ENCODE results near the gene ARCN1. TPM values are rescaled to one million over a fixed set of nuclear protein-coding genes. Genes with fewer than 3 reads are reported as not detected.

The ARCN1 gene
- total and polyA plus RNA-seq, 2 donors from 2014 or later = 64.7 to 107 TPM

DNA sequence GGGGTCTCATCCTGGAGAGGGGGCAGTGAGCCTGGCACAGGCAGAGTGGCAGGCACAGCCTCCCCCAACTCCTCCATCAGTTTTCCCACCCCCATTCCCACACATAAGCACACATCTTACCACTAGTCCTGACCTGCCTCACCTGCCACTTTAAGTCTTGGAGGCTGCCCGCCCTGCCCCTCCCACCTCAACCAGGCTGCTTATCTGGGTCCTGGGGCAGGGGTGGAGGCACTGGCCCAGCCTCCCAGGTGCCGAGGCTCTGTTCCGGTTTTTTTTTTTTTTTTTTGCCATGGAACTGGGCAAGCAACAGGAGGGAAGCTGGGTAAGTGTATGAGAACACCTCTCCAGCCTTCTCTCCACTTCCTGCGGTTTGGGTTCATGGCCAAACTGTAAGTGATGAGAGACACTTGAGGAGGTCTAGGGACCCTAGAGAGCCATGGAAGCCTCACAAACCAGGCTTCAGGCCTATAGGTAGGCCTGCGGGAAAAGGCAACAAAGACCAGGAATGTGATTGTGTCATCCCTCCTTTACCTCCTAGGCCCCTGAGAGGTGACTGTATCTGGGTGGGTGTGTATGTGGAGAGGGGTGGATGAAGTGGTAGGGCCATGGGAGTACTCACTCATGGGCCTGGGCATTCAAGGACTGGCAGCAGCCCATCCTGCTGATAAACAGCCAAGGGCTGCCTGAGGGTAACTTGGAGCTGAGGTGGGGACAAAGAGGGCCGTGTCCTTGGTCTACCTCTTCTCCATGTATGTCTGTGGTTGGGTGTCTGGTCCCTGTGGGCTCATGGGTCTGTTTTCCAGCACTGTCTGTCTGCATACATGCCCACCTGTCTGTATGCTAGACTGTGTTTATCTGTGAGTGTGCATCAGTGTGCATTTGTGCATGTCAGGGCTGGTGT, 57.8 kb downstream of the ARCN1 start:
- Histone ChIP-seq H3K9me3 (ENCODE audit: control insufficient read depth in 2 of 3, insufficient read depth in 1 of 3, low read length in 3 of 3) (no peaks in the 10 kb centered on the region), H3K4me1 (ENCODE audit: control insufficient read depth in 2 of 3, insufficient read depth in 2 of 3, low read depth in 1 of 3, low read length in 3 of 3) (peaks cover 2 to 13% (median 10%) of the 10 kb centered on the region in 3 donors), H3K27ac (ENCODE audit: low read depth in 2 of 2, low read length in 2 of 2) (no peak overlapping the region), H3K9ac (ENCODE audit: low read length in 3 of 3) (no peak overlapping the region), H3K36me3 (ENCODE audit: control insufficient read depth in 2 of 3, insufficient read depth in 3 of 3, low read length in 3 of 3) (peaks cover 4 to 51% (median 32%) of the 10 kb centered on the region in 3 donors), H3K4me3 (ENCODE audit: low read length in 3 of 3) (no peak overlapping the region), H3K27me3 (ENCODE audit: control insufficient read depth, insufficient read depth, low read length) (no peaks in the 10 kb centered on the region)
- TF ChIP-seq, protein P1, sequence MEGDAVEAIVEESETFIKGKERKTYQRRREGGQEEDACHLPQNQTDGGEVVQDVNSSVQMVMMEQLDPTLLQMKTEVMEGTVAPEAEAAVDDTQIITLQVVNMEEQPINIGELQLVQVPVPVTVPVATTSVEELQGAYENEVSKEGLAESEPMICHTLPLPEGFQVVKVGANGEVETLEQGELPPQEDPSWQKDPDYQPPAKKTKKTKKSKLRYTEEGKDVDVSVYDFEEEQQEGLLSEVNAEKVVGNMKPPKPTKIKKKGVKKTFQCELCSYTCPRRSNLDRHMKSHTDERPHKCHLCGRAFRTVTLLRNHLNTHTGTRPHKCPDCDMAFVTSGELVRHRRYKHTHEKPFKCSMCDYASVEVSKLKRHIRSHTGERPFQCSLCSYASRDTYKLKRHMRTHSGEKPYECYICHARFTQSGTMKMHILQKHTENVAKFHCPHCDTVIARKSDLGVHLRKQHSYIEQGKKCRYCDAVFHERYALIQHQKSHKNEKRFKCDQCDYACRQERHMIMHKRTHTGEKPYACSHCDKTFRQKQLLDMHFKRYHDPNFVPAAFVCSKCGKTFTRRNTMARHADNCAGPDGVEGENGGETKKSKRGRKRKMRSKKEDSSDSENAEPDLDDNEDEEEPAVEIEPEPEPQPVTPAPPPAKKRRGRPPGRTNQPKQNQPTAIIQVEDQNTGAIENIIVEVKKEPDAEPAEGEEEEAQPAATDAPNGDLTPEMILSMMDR (IDR thresholded peaks at IDR 0.05; ENCODE audit: borderline replicate concordance, extremely low read depth, insufficient read depth) = no peak
- FAIRE-seq (no peak), DNase-seq (no peak)
- intact Hi-C loops (cut with DNase I) = no loop called here

DNA sequence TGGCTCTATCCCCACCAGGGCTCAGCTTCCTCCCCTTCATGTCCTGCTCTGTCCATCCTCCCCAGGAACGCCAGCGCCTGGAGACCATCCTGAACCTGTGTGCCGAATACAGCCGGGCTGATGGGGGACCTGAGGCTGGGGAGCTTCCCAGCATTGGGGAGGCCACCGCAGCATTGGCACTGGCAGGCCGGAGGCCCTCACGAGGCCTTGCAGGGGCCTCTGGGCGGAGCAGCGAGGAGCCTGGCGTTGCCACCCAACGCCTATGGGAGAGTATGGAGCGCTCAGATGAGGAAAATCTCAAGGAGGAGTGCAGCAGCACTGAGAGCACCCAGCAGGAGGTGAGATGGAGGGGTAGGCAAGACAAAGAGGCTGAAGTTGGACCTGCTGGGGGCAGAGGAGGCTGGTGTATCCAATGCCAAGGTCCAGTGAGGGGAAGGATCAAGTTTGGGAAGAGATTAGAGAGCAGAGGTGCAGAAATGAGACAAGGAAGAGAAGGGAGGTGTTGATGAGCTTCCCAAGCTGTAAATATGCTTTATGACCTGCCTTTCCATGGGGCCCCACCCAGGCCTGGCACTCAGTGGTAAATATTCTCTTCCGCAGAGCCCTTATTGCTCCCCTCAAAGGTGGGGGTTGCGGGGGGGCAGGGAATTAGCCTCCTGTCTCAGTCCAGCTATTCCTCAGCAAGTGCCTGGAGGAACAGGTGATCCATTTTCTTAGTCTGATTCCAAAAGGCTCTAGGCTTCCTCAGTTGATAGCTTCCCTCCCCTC, 59.1 kb downstream of the ARCN1 start:
- Histone ChIP-seq H3K36me3 (ENCODE audit: control insufficient read depth in 2 of 3, insufficient read depth in 3 of 3, low read length in 3 of 3) (peaks cover 6 to 44% (median 25%) of the 10 kb centered on the region in 3 donors), H3K9ac (ENCODE audit: low read length in 3 of 3) (no peak overlapping the region), H3K9me3 (ENCODE audit: control insufficient read depth in 2 of 3, insufficient read depth in 1 of 3, low read length in 3 of 3) (no peaks in the 10 kb centered on the region), H3K27me3 (ENCODE audit: control insufficient read depth, insufficient read depth, low read length) (no peaks in the 10 kb centered on the region), H3K4me3 (ENCODE audit: low read length in 3 of 3) (no peak overlapping the region), H3K27ac (ENCODE audit: low read depth in 2 of 2, low read length in 2 of 2) (no peak overlapping the region), H3K4me1 (ENCODE audit: control insufficient read depth in 2 of 3, insufficient read depth in 2 of 3, low read depth in 1 of 3, low read length in 3 of 3) (peaks cover 2 to 15% (median 13%) of the 10 kb centered on the region in 3 donors)
- intact Hi-C loops (cut with DNase I) = no loop called here
- TF ChIP-seq, protein P1 (IDR thresholded peaks at IDR 0.05; ENCODE audit: borderline replicate concordance, extremely low read depth, insufficient read depth) = no peak
- no peak for FAIRE-seq
- DNase-seq = no peak

DNA sequence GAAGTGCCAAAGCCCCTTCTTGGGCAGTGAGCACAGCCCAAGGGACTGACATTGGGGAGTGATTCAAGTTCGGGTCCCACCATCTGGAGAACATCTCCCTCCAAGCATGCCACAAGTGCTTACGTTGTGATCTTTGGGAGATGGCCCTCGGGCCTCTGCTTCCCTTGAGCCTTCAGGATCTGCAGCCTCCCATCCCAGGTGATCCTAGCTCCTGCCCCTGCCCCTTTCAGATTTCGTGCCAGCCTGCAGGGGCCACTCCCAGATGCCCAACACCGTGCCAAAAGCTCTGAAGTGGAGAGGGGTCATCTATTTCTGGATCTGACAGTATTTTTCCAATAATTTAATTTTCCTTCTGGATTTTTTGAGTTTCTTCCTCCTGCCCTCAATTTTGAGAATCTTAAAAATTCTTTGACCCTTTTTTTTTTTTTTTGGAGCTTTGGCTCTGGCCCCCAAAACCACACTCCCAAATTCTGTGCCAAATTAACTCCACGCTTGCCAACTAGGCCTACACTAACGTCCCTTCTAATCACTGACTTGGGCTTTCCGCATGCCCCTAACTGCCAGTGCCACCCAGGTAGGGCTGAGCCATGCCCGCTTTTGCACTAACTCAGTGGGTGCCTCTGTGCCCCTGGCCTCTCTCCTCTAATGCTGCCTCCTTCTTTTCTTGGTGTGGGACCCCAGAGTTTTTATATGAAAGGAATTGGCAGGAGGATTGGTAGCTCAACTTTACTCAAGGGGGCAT, 60.5 kb downstream of the ARCN1 start:
- FAIRE-seq (no peak), DNase-seq (no peak)
- TF ChIP-seq, protein P1 (IDR thresholded peaks at IDR 0.05; ENCODE audit: borderline replicate concordance, extremely low read depth, insufficient read depth) = no peak
- peaks cover 10 to 42% (median 18%) of the 10 kb centered on the region in 3 donors for H3K36me3 ChIP-seq (ENCODE audit: control insufficient read depth in 2 of 3, insufficient read depth in 3 of 3, low read length in 3 of 3)
- no peaks in the 10 kb centered on the region for H3K27me3 ChIP-seq (ENCODE audit: control insufficient read depth, insufficient read depth, low read length)
- H3K4me1 ChIP-seq (ENCODE audit: control insufficient read depth in 2 of 3, insufficient read depth in 2 of 3, low read depth in 1 of 3, low read length in 3 of 3) = peaks cover 2 to 15% (median 13%) of the 10 kb centered on the region in 3 donors
- no peak overlapping the region for H3K4me3 ChIP-seq (ENCODE audit: low read length in 3 of 3)
- intact Hi-C loops (cut with DNase I) = no loop called here
- H3K27ac ChIP-seq (ENCODE audit: low read depth in 2 of 2, low read length in 2 of 2) = no peak overlapping the region
- no peak overlapping the region for H3K9ac ChIP-seq (ENCODE audit: low read length in 3 of 3)
- no peaks in the 10 kb centered on the region for H3K9me3 ChIP-seq (ENCODE audit: control insufficient read depth in 2 of 3, insufficient read depth in 1 of 3, low read length in 3 of 3)
